Hepatocyte (in vitro differentiated cells): ENCODE results near the gene VPS54. TPM values are rescaled to one million over a fixed set of nuclear protein-coding genes. Genes with fewer than 3 reads are reported as not detected.

Experiments
- DNase-seq: peaks from one replicate; pipeline ENCODE4 v3.0.0-alpha.2; 2016; ENCODE audit warnings: low spot score
- H2AFZ ChIP-seq: fragments of 200-600 bp; sonication (generic); 2 replicates; pipeline ENCODE4 v1.6.0; 2016; ENCODE audit warnings: antibody characterized with exemption, mild to moderate bottlenecking
- H3K27ac ChIP-seq: fragments of 200-600 bp; sonication (generic); 2 replicates; pipeline ENCODE4 v1.5.1; 2016; ENCODE audit warnings: mild to moderate bottlenecking
- H3K27me3 ChIP-seq: fragments of 200-600 bp; sonication (generic); 2 replicates; pipeline ENCODE4 v1.6.1; 2016
- H3K36me3 ChIP-seq: fragments of 200-600 bp; sonication (generic); replicated peaks from 2 replicates; pipeline ENCODE4 v1.5.1; 2016; ENCODE audit warnings: low read depth; ENCODE audit not compliant: insufficient read depth
- H3K4me1 ChIP-seq: fragments of 200-600 bp; sonication (generic); 2 replicates; pipeline ENCODE4 v1.5.1; 2016; ENCODE audit warnings: mild to moderate bottlenecking, moderate library complexity; ENCODE audit not compliant: insufficient read depth
- H3K4me2 ChIP-seq: fragments of 200-600 bp; sonication (generic); 2 replicates; pipeline ENCODE4 v1.6.0; 2016
- H3K4me3 ChIP-seq: fragments of 200-600 bp; sonication (generic); 2 replicates; pipeline ENCODE4 v1.5.1; 2016; ENCODE audit warnings: mild to moderate bottlenecking
- H3K79me2 ChIP-seq: fragments of 200-600 bp; sonication (generic); 2 replicates; pipeline ENCODE4 v1.6.0; 2017; ENCODE audit warnings: mild to moderate bottlenecking
- H3K9me2 ChIP-seq: fragments of 200-600 bp; sonication (generic); replicated peaks from 2 replicates; pipeline ENCODE4 v1.6.0; 2017; ENCODE audit warnings: mild to moderate bottlenecking; ENCODE audit not compliant: insufficient read depth
- H3K9me3 ChIP-seq: fragments of 200-600 bp; sonication (generic); 2 replicates; pipeline ENCODE4 v1.5.1; 2016; ENCODE audit warnings: low read depth, mild to moderate bottlenecking
- H4K20me1 ChIP-seq: fragments of 200-600 bp; sonication (generic); 2 replicates; pipeline ENCODE4 v1.6.0; 2016; ENCODE audit warnings: mild to moderate bottlenecking; ENCODE audit not compliant: insufficient read depth, poor library complexity, severe bottlenecking
- CTCF ChIP-seq: fragments of 200-600 bp; sonication (generic); IDR thresholded peaks from 2 replicates; pipeline ENCODE4 v1.5.1; 2016; ENCODE audit warnings: antibody characterized with exemption, mild to moderate bottlenecking; ENCODE audit not compliant: poor library complexity
- EZH2 ChIP-seq: fragments of 200-600 bp; sonication (generic); IDR thresholded peaks from 2 replicates; pipeline ENCODE4 v1.6.1; 2016; ENCODE audit warnings: antibody characterized with exemption, mild to moderate bottlenecking, borderline replicate concordance
- EZH2phosphoT487 ChIP-seq: fragments of 200-600 bp; sonication (generic); IDR thresholded peaks from one replicate; pipeline ENCODE4 v1.6.1; 2018; ENCODE audit warnings: antibody characterized with exemption, mild to moderate bottlenecking, low read depth, moderate library complexity; ENCODE audit not compliant: unreplicated experiment, severe bottlenecking
- WGBS: methylation state at CpG from one replicate; pipeline ENCODE4 v1.1.6; 2016; ENCODE audit warnings: low lambda C conversion rate; ENCODE audit errors: missing lambda C conversion rate; 5-methylcytosine and 5-hydroxymethylcytosine counted together
- polyA plus RNA-seq: library from polyadenylated mRNA; unstranded; fragments of >200 nt; fragmentation: Nextera tagmentation; extraction: Ambion mirVana; gene quantifications from 2 replicates; pipeline ENCODE4 v1.2.1, GENCODE V29; 2016
- total RNA-seq: library from RNA; depleted of rRNA; stranded (reverse); fragments of >200 nt; gene quantifications from 2 replicates; pipeline ENCODE4 v1.2.3, GENCODE V29; 2014

The VPS54 gene
- total and polyA plus RNA-seq, 2 experiments from 2014 or later, result 14.5 to 40.5 TPM

- Histone ChIP-seq H3K9me3 (no peaks in the 10 kb centered on the region), H3K27me3 (no peaks in the 10 kb centered on the region), H3K36me3 (no peaks in the 10 kb centered on the region), H2AFZ (no peak overlapping the region), H3K27ac (no peak overlapping the region), H4K20me1 (no peaks in the 10 kb centered on the region), H3K4me2 (no peak overlapping the region), H3K4me3 (no peak overlapping the region), H3K9me2 (no peaks in the 10 kb centered on the region), H3K4me1 (no peaks in the 10 kb centered on the region), H3K79me2 (peaks cover 14% of the 10 kb centered on the region)
- DNase-seq, result no peak
- no peak for TF ChIP-seq EZH2
- TF ChIP-seq CTCF, result no peak
- TF ChIP-seq EZH2phosphoT487, result no peak
- 95% methylated on average over 2 of the region's 2 CpGs for WGBS
Measured at GRCh38 chr2:63886445-63886844, 132.8 kb downstream of the VPS54 start.

GRCh38 chr2:63882395-63883105 is 136.7 kb downstream of the VPS54 start:
- H3K27me3 ChIP-seq, result no peaks in the 10 kb centered on the region
- H3K4me1 ChIP-seq, result no peaks in the 10 kb centered on the region
- H3K36me3 ChIP-seq, result no peaks in the 10 kb centered on the region
- H3K9me2 ChIP-seq, result no peaks in the 10 kb centered on the region
- 77% methylated on average over 3 of the region's 3 CpGs for WGBS
- no peak for DNase-seq
- H3K4me2 ChIP-seq, result no peak overlapping the region
- H3K79me2 ChIP-seq, result peaks cover 29% of the 10 kb centered on the region
- H2AFZ ChIP-seq, result no peak overlapping the region
- H3K9me3 ChIP-seq, result no peaks in the 10 kb centered on the region
- peaks cover 6% of the 10 kb centered on the region for H4K20me1 ChIP-seq
- no peak overlapping the region for H3K4me3 ChIP-seq
- TF ChIP-seq EZH2phosphoT487, result no peak
- no peak for TF ChIP-seq CTCF
- no peak for TF ChIP-seq EZH2
- no peak overlapping the region for H3K27ac ChIP-seq

GRCh38 chr2:63881205-63881604 is 138.0 kb downstream of the VPS54 start:
- Histone ChIP-seq H4K20me1 (peaks cover 6% of the 10 kb centered on the region), H3K9me3 (no peaks in the 10 kb centered on the region), H3K27me3 (no peaks in the 10 kb centered on the region), H3K27ac (no peak overlapping the region), H3K9me2 (no peaks in the 10 kb centered on the region), H3K4me2 (no peak overlapping the region), H3K4me1 (no peaks in the 10 kb centered on the region), H3K79me2 (peaks cover 29% of the 10 kb centered on the region), H3K4me3 (no peak overlapping the region), H3K36me3 (no peaks in the 10 kb centered on the region), H2AFZ (no peak overlapping the region)
- no peak for DNase-seq
- 67% methylated on average over 2 of the region's 2 CpGs for WGBS
- no peak for TF ChIP-seq CTCF
- no peak for TF ChIP-seq EZH2phosphoT487
- TF ChIP-seq EZH2, result no peak
